Nephron progenitor cell (in vitro differentiated cells): ENCODE results near the gene SLC35B4.
A peak's percentile ranks its signal among the peaks of the same experiment; 100 is the strongest.

Experiments
- DNase-seq: peaks from one replicate; pipeline ENCODE4 v3.0.0; 2021
- H3K27ac Mint-ChIP-seq: 2 replicates; pipeline ENCODE4 v1.8.0; 2021; ENCODE audit warnings: mild to moderate bottlenecking, moderate library complexity, mixed read lengths
- H3K27me3 Mint-ChIP-seq: 2 replicates; pipeline ENCODE4 v1.8.0; 2021; ENCODE audit warnings: mild to moderate bottlenecking, low read depth, mixed read lengths; ENCODE audit not compliant: poor library complexity
- H3K36me3 Mint-ChIP-seq: 2 replicates; pipeline ENCODE4 v1.8.0; 2021; ENCODE audit warnings: low read depth, mixed read lengths
- H3K4me1 Mint-ChIP-seq: 2 replicates; pipeline ENCODE4 v1.8.0; 2021; ENCODE audit warnings: mixed read lengths
- H3K4me3 Mint-ChIP-seq: 2 replicates; pipeline ENCODE4 v1.8.0; 2021; ENCODE audit warnings: mild to moderate bottlenecking, moderate library complexity, mixed read lengths
- H3K9me3 Mint-ChIP-seq: 2 replicates; pipeline ENCODE4 v1.8.0; 2021; ENCODE audit warnings: mild to moderate bottlenecking, moderate library complexity, mixed read lengths
- CTCF ChIP-seq: fragments of 200-600 bp; sonication (generic); IDR thresholded peaks from 2 replicates; pipeline ENCODE4 v1.5.0; 2021; ENCODE audit warnings: antibody characterized with exemption

Gene SLC35B4

GRCh38 chr7:134278502-134279153 is 38.1 kb downstream of the SLC35B4 start:
- Mint-ChIP-seq H3K27me3 (peaks cover 14% of the 10 kb centered on the region), H3K27ac (peak overlapping the region; percentile 51), H3K9me3 (peaks cover 3% of the 10 kb centered on the region), H3K36me3 (no peaks in the 10 kb centered on the region), H3K4me1 (no peaks in the 10 kb centered on the region), H3K4me3 (no peak overlapping the region)
- no peak for TF ChIP-seq CTCF
- DNase-seq, result no peak

GRCh38 chr7:134276951-134277350 is 39.8 kb downstream of the SLC35B4 start:
- H3K4me3 Mint-ChIP-seq, result no peak overlapping the region
- H3K27ac Mint-ChIP-seq, result no peak overlapping the region
- no peaks in the 10 kb centered on the region for H3K9me3 Mint-ChIP-seq
- H3K27me3 Mint-ChIP-seq, result peaks cover 14% of the 10 kb centered on the region
- no peaks in the 10 kb centered on the region for H3K4me1 Mint-ChIP-seq
- TF ChIP-seq CTCF, result no peak
- H3K36me3 Mint-ChIP-seq, result no peaks in the 10 kb centered on the region
- DNase-seq, result no peak

GRCh38 chr7:134262322-134262721 is 54.4 kb downstream of the SLC35B4 start:
- no peak for TF ChIP-seq CTCF
- Mint-ChIP-seq H3K9me3 (peaks cover 10% of the 10 kb centered on the region), H3K4me1 (no peaks in the 10 kb centered on the region), H3K27ac (no peak overlapping the region), H3K4me3 (no peak overlapping the region), H3K27me3 (peaks cover 18% of the 10 kb centered on the region), H3K36me3 (no peaks in the 10 kb centered on the region)
- DNase-seq, result no peak

GRCh38 chr7:134255814-134256213 is 60.9 kb downstream of the SLC35B4 start:
- H3K4me3 Mint-ChIP-seq, result no peak overlapping the region
- no peak for DNase-seq
- H3K27me3 Mint-ChIP-seq, result peaks cover 9% of the 10 kb centered on the region
- TF ChIP-seq CTCF, result no peak
- peaks cover 3% of the 10 kb centered on the region for H3K9me3 Mint-ChIP-seq
- H3K4me1 Mint-ChIP-seq, result no peaks in the 10 kb centered on the region
- no peak overlapping the region for H3K27ac Mint-ChIP-seq
- no peaks in the 10 kb centered on the region for H3K36me3 Mint-ChIP-seq

- no peak for TF ChIP-seq CTCF
- Mint-ChIP-seq H3K4me3 (no peak overlapping the region), H3K36me3 (no peaks in the 10 kb centered on the region), H3K27me3 (peaks cover 6% of the 10 kb centered on the region), H3K4me1 (no peaks in the 10 kb centered on the region), H3K27ac (no peak overlapping the region), H3K9me3 (peaks cover 3% of the 10 kb centered on the region)
- no peak for DNase-seq
Measured at GRCh38 chr7:134254311-134254710, 62.4 kb downstream of the SLC35B4 start.

- Mint-ChIP-seq H3K9me3 (peaks cover 5% of the 10 kb centered on the region), H3K27ac (no peak overlapping the region), H3K4me3 (no peak overlapping the region), H3K27me3 (no peaks in the 10 kb centered on the region), H3K4me1 (peaks cover 20% of the 10 kb centered on the region), H3K36me3 (no peaks in the 10 kb centered on the region)
- no peak for DNase-seq
- no peak for TF ChIP-seq CTCF
Measured at GRCh38 chr7:134248196-134248595, 68.5 kb downstream of the SLC35B4 start.
